Transverse colon (tissue), 4 donors: Measurements from ENCODE around the gene ELOVL1. TPM values are rescaled to one million over a fixed set of nuclear protein-coding genes. Genes with fewer than 3 reads are reported as not detected.

ENCODE experiments used
- DNase-seq: peaks from one replicate; pipeline ENCODE4 v3.0.0-alpha.2; 2019
- H3K27ac ChIP-seq, 4 donors: fragments of 200-600 bp; sonication (generic); 2 replicates each; pipeline ENCODE4 v1.5.1; 2016 to 2018; ENCODE audit warnings: inconsistent platforms in 4 of 4
- H3K27me3 ChIP-seq: fragments of 200-600 bp; sonication (generic); 2 replicates; pipeline ENCODE4 v1.5.1; 2017; ENCODE audit warnings: inconsistent platforms
- H3K36me3 ChIP-seq, 4 donors: fragments of 200-600 bp; sonication (generic); 2 replicates each; pipeline ENCODE4 v1.5.1; 2017 to 2019; ENCODE audit warnings: inconsistent platforms in 4 of 4
- H3K4me1 ChIP-seq, 4 donors: fragments of 200-600 bp; sonication (generic); 2 replicates each; pipeline ENCODE4 v1.5.1; 2017 to 2020; ENCODE audit warnings: inconsistent platforms in 4 of 4
- H3K4me3 ChIP-seq, 4 donors: fragments of 200-600 bp; sonication (generic); 1 replicate in 1 of 4; 2 replicates in 3 of 4; pipeline versions ENCODE4 v1.5.1 to v1.6.1; 2017 to 2019; ENCODE audit warnings: inconsistent platforms in 4 of 4
- H3K9me3 ChIP-seq, 2 donors: fragments of 200-600 bp; sonication (generic); 2 replicates each; pipeline ENCODE4 v1.5.1; 2017 to 2019; ENCODE audit warnings: inconsistent platforms in 2 of 2
- EP300 ChIP-seq: sonication (generic); formaldehyde crosslinking; IDR thresholded peaks from one replicate; pipeline ENCODE4 v1.6.1; 2017; ENCODE audit warnings: antibody characterized with exemption, low read depth
- POLR2A ChIP-seq: fragments of 450-650 bp; IDR thresholded peaks from one replicate; pipeline ENCODE4 v1.6.1; 2016; ENCODE audit warnings: antibody characterized with exemption, mild to moderate bottlenecking, moderate library complexity
- POLR2AphosphoS5 ChIP-seq, 3 donors: sonication (generic); formaldehyde crosslinking; IDR thresholded peaks; one replicate each; pipeline ENCODE4 v1.6.1; 2016; ENCODE audit warnings: antibody characterized with exemption in 3 of 3
- WGBS, 2 donors: methylation state at CpG; one replicate each; pipeline ENCODE4 v1.1.5; 2018; ENCODE audit warnings: low coverage in 1 of 2; 5-methylcytosine and 5-hydroxymethylcytosine counted together
- in situ Hi-C, 4 donors: fragments of 200-750 bp; cut with MboI; loops; one replicate each; pipeline versions ENCODE4 v1.15.0 to v1.15.1; 2017; ENCODE audit warnings: low sequenced_read_pairs in 3 of 4, low pct_ligation_motif_present in 1 of 4, low pct_unique_long_range_greater_than_20kb in 1 of 4
- intact Hi-C: fragments of 100-400 bp; cut with DNase I; formaldehyde crosslinking; loops from one replicate; pipeline ENCODE4 v1.15.1; 2023; ENCODE audit warnings: low total_unique reads
- total RNA-seq, 4 donors: library from RNA; depleted of rRNA; stranded (reverse); fragments of >200 nt; gene quantifications; one replicate each; pipeline ENCODE4 v1.1.0, GENCODE V29; 2016
- TF ChIP-seq, protein P1 (sequence below), 5 experiments: fragments of 200-600 bp in 3 of 5; fragments of 450-650 bp in 2 of 5; sonication (generic) in 3 of 5; IDR thresholded peaks; 1 replicate in 2 of 5; 2 replicates in 3 of 5; pipeline ENCODE4 v1.5.1; 2016 to 2017; ENCODE audit warnings: antibody characterized with exemption in 5 of 5, inconsistent platforms in 3 of 5, mild to moderate bottlenecking in 2 of 5, moderate library complexity in 1 of 5

The ELOVL1 gene
- total RNA-seq, 4 donors from 2014 or later: 58.4 to 114 (median 99.5) TPM

DNA sequence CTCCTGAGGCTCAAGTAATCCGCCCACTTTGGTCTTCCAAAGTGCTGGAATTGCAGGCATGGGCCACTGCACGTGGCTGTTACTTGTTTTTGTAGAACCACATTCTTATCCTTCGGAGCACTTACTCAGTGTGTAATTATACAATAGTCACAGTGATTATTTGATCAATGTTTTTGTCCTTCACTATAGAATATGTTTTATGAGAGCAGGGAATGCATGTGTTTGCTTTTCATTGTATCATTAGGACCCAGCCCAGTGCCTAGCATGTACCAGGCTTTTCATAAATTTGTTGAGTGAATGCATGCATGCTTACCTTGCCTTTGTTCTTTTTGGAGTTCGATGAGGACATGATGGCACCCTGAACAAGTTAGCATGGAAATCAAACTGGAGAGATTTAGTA lies 27.7 kb upstream of the ELOVL1 start:
- Histone ChIP-seq H3K4me3 (no peak overlapping the region), H3K4me1 (peaks cover 4 to 28% (median 7%) of the 10 kb centered on the region in 4 donors), H3K27ac (no peak overlapping the region), H3K27me3 (no peaks in the 10 kb centered on the region), H3K36me3 (peaks cover 0 to 4% (median 2%) of the 10 kb centered on the region in 4 donors), H3K9me3 (no peaks in the 10 kb centered on the region)
- intact Hi-C loops: no loop called here
- TF ChIP-seq POLR2A (no peak), EP300 (no peak)
- TF ChIP-seq, protein P1, sequence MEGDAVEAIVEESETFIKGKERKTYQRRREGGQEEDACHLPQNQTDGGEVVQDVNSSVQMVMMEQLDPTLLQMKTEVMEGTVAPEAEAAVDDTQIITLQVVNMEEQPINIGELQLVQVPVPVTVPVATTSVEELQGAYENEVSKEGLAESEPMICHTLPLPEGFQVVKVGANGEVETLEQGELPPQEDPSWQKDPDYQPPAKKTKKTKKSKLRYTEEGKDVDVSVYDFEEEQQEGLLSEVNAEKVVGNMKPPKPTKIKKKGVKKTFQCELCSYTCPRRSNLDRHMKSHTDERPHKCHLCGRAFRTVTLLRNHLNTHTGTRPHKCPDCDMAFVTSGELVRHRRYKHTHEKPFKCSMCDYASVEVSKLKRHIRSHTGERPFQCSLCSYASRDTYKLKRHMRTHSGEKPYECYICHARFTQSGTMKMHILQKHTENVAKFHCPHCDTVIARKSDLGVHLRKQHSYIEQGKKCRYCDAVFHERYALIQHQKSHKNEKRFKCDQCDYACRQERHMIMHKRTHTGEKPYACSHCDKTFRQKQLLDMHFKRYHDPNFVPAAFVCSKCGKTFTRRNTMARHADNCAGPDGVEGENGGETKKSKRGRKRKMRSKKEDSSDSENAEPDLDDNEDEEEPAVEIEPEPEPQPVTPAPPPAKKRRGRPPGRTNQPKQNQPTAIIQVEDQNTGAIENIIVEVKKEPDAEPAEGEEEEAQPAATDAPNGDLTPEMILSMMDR (IDR thresholded peaks at IDR 0.05): no peak
- in situ Hi-C loops: no loop called here
- WGBS, 2 donors: 74 to 77% methylated on average over 4 of the region's 4 CpGs
- no peak for DNase-seq

DNA sequence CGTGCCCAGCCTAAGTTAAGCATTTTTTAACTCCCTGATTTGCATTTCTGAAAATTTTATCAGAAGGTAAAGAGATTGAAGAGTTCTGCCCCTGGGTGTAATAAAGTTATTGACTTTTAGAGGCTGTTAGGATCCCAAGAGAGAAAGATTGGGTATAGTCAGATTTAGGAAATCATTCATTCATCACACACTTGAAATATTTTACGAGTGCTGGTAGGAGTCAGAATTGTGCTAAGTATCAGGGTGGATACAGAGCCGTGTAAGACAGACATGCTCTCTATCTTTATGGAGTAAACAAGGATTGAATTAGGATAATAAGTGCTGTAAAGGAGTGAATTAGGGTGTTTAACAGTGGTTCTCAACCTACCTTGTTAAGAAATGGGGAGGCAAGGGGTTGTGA lies 24.9 kb upstream of the ELOVL1 start:
- intact Hi-C loops: no loop called here
- H3K36me3 ChIP-seq: peaks cover 0 to 4% (median 2%) of the 10 kb centered on the region in 4 donors
- TF ChIP-seq POLR2AphosphoS5 (IDR thresholded peaks at IDR 0.05) (no peak), EP300 (no peak), POLR2A (no peak)
- TF ChIP-seq, protein P1 (IDR thresholded peaks at IDR 0.05): no peak
- no peak overlapping the region for H3K27ac ChIP-seq
- no peaks in the 10 kb centered on the region for H3K9me3 ChIP-seq
- no peak overlapping the region for H3K4me3 ChIP-seq
- in situ Hi-C loops: no loop called here
- no peaks in the 10 kb centered on the region for H3K27me3 ChIP-seq
- peaks cover 14 to 45% (median 24%) of the 10 kb centered on the region in 4 donors for H3K4me1 ChIP-seq
- no peak for DNase-seq
- WGBS, 2 donors: 56 to 69% methylated on average over 3 of the region's 3 CpGs

GRCh38 chr1:43389326-43390313 lies 21.8 kb upstream of the ELOVL1 start, which contains the start of the genes MED8 and SZT2:
Gene MED8, minus strand, starts transcription at chr1:43389800. Its CDS starts 36 bp downstream, at chr1:43389764.
Gene SZT2, plus strand, starts transcription at chr1:43389899. Its CDS starts 70 bp downstream, at chr1:43389969.
- DNase-seq: peak; percentile 97
- H3K27me3 ChIP-seq: no peaks in the 10 kb centered on the region
- peak within 1 kb of the TSS; percentile 64 to 90 (median 79) for H3K4me3 ChIP-seq
- intact Hi-C loops (no loop called here), in situ Hi-C loops (no loop called here)
- H3K36me3 ChIP-seq: peaks cover 0 to 27% (median 11%) of the 10 kb centered on the region in 4 donors
- peaks cover 14 to 32% (median 25%) of the 10 kb centered on the region in 4 donors for H3K4me1 ChIP-seq
- WGBS, 2 donors: 0 to 1% methylated on average over 5 to 54 of the region's 65 CpGs
- no peak for TF ChIP-seq EP300
- peak; percentile 92 for TF ChIP-seq POLR2A
- peak; percentile 80 to 92 (median 90) for TF ChIP-seq POLR2AphosphoS5 (IDR thresholded peaks at IDR 0.05)
- peak within 1 kb of the TSS; percentile 85 to 95 (median 91) for H3K27ac ChIP-seq
- no peaks in the 10 kb centered on the region for H3K9me3 ChIP-seq

DNA sequence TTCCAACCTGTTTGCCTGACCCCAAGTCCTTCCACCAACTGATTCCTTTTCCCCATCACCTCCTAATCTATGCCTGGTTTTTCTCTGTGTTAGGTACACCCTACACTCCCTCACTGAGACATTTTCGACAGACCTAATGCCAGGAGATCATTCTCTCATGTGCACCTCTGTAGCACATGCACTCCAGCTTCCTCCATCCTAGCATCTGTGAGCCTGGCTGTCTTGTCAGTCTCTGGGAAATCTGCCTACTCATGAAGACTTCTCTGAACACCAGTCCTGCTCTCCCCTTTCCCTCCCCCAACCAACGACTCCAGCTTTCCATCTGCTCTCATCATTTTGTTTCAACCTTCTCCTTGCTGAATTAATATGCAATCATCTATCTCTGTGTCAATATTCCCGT lies 20.8 kb upstream of the ELOVL1 start:
- Histone ChIP-seq H3K27ac (peak overlapping the region in 3 of 4 donors; percentile 85 to 92 (median 90)), H3K36me3 (peaks cover 0 to 37% (median 16%) of the 10 kb centered on the region in 4 donors), H3K27me3 (no peaks in the 10 kb centered on the region), H3K4me3 (peak overlapping the region; percentile 64 to 90 (median 79)), H3K9me3 (no peaks in the 10 kb centered on the region), H3K4me1 (peaks cover 14 to 32% (median 25%) of the 10 kb centered on the region in 4 donors)
- 42 to 44% methylated on average over 3 of the region's 3 CpGs for WGBS, 2 donors
- DNase-seq: no peak
- no peak for TF ChIP-seq POLR2A
- no peak for TF ChIP-seq POLR2AphosphoS5 (IDR thresholded peaks at IDR 0.05)
- TF ChIP-seq, protein P1 (IDR thresholded peaks at IDR 0.05): no peak
- TF ChIP-seq EP300: no peak
- in situ Hi-C loops: no loop called here
- intact Hi-C loops: no loop called here
